T-helper 1 cell treated with Interleukin-12 subunit alpha and Interleukin-12 subunit beta and Interleukin-4 antibody, amounts not matched to agents 30 μg/mL and 1 μg/mL, for 36 hours (primary cell): ENCODE data around the gene FAM53B.

Source experiments
- H3K27ac Mint-ChIP-seq: one replicate; pipeline ENCODE4 v1.8.0; 2021; ENCODE audit warnings: mild to moderate bottlenecking, mixed read lengths
- H3K27me3 Mint-ChIP-seq: one replicate; pipeline ENCODE4 v1.8.0; 2021; ENCODE audit warnings: low read depth, mixed read lengths
- H3K36me3 Mint-ChIP-seq: one replicate; pipeline ENCODE4 v1.8.0; 2021; ENCODE audit warnings: low read depth, mixed read lengths
- H3K4me1 Mint-ChIP-seq: one replicate; pipeline ENCODE4 v1.8.0; 2021; ENCODE audit warnings: low read depth, mixed read lengths
- H3K4me3 Mint-ChIP-seq: one replicate; pipeline ENCODE4 v1.8.0; 2021; ENCODE audit warnings: mild to moderate bottlenecking, moderate library complexity, mixed read lengths
- H3K9me3 Mint-ChIP-seq: one replicate; pipeline ENCODE4 v1.8.0; 2021; ENCODE audit warnings: mixed read lengths

Gene FAM53B

DNA sequence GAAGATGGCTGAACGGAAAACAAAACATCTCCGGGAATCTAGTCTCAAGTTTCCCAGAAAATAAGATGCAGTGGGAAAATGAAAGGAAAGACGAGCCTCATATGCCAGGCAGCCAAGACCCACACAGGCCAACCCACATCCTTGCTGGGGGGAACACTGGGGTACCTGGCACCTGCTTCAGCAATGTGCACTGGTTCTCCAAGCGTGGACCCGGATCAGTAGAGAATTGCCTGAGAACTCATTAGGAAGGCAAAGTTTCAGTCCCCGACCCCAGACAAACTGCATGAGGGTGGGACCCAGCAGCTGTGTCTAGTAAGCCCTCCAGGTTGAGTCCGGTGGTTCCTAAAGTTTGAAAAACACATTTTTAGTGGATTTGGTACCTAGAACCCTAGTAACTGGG is 18.4 kb downstream of the FAM53B start:
- Mint-ChIP-seq H3K27me3 (no peaks in the 10 kb centered on the region), H3K36me3 (peaks cover 36% of the 10 kb centered on the region), H3K4me1 (peaks cover 61% of the 10 kb centered on the region), H3K9me3 (no peaks in the 10 kb centered on the region), H3K4me3 (no peak overlapping the region), H3K27ac (no peak overlapping the region)

DNA sequence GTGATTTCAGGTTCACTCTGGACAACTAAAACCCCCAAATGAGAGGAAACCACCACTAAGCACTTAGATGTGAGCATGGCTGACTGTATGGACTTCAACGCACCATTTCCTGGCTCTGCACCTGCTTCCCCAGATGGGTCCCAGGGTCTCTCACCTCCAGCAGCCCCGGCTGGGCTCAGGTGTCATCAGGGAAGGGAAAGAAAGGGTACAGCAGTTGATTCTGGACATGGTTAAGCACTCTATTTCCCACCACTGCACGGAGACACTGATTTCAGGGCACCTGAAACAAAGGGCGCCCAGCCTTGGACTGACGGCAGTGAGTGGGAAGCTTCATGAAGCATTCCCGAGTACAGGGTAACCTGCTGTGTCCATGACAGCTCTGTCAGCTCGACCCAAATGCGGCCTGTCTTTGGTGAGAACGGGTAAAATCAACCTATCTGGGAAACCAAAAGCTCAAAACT is 19.0 kb downstream of the FAM53B start:
- H3K4me3 Mint-ChIP-seq: no peak overlapping the region
- H3K27ac Mint-ChIP-seq: no peak overlapping the region

GRCh38 chr10:124724279-124725027 is 19.7 kb downstream of the FAM53B start:
- Mint-ChIP-seq H3K4me1 (peaks cover 61% of the 10 kb centered on the region), H3K9me3 (no peaks in the 10 kb centered on the region), H3K36me3 (peaks cover 33% of the 10 kb centered on the region), H3K27me3 (no peaks in the 10 kb centered on the region), H3K27ac (peak overlapping the region; percentile 93), H3K4me3 (no peak overlapping the region)

More for the DNA sequence above, 19.0 kb downstream of the FAM53B start:
- H3K36me3 Mint-ChIP-seq: peaks cover 38% of the 10 kb centered on the region
- peaks cover 62% of the 10 kb centered on the region for H3K4me1 Mint-ChIP-seq
- H3K27me3 Mint-ChIP-seq: no peaks in the 10 kb centered on the region
- H3K9me3 Mint-ChIP-seq: no peaks in the 10 kb centered on the region

DNA sequence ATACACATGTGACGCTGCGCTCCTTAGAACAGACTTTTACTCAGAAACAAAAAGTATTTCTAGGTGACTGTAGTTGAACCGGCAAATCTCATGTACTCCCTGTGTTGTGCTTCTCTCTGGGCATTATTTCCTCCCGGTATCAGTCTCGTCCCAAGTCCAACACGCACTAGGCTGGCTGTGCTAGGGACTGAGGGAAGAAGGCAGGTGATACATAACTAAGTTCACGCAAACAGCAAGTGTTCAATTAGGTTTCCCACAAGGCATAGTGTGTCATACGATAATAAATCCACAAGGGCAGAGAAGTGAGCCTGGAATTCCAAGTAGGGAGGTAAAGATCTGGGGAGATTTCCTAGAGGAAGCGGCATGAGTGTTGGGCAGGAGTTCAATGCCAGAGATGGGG is 20.4 kb downstream of the FAM53B start:
- peaks cover 28% of the 10 kb centered on the region for H3K36me3 Mint-ChIP-seq
- H3K4me3 Mint-ChIP-seq: no peak overlapping the region
- no peaks in the 10 kb centered on the region for H3K9me3 Mint-ChIP-seq
- H3K4me1 Mint-ChIP-seq: peaks cover 61% of the 10 kb centered on the region
- peak overlapping the region; percentile 93 for H3K27ac Mint-ChIP-seq
- H3K27me3 Mint-ChIP-seq: no peaks in the 10 kb centered on the region

DNA sequence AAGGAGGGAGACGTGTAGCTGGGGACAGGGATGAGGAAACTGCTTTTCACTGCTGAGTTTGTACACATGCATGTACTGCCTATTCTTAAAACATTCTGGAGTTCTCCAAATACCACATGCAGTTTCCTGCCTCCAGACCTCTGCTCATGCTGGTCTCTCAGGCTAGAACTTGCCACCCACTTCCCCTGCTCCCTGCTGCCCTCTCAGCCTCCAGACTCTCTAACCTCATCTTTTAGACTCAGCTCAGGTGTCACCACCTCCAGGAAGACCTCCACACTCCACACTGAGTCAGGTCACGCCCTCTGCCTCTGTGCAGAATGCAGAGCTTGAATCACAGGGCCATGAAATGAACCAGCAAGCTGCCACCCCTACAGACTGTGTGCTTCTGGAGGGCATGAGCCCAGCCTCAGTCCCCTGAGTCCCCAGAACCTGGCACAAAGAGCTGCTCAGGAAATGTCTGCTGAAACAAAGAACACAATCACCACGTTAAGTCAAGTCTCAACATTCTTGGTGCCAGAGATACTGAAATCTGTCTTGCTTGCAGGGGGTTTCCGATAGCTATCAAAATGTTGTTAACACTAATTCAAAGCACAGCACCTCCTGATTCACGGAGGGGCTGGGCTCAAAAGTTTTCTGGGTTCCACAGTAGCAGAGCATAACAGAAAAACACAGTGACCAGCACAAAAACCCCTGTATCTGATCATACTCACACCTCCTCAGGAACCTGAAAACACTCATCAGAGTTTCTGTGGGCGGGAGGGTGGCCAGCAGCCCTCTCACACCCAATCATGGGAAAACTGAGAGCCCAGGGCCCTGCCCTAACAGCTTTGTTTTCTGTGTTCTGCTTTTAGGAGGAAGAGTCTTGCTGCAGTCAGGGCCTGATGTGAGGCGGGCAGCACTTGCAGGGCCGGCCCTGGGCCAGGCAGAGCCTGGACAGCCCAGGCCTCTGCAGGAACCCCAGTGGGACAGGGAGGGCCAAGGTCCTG is 21.1 kb downstream of the FAM53B start:
- H3K36me3 Mint-ChIP-seq: peaks cover 21% of the 10 kb centered on the region

DNA sequence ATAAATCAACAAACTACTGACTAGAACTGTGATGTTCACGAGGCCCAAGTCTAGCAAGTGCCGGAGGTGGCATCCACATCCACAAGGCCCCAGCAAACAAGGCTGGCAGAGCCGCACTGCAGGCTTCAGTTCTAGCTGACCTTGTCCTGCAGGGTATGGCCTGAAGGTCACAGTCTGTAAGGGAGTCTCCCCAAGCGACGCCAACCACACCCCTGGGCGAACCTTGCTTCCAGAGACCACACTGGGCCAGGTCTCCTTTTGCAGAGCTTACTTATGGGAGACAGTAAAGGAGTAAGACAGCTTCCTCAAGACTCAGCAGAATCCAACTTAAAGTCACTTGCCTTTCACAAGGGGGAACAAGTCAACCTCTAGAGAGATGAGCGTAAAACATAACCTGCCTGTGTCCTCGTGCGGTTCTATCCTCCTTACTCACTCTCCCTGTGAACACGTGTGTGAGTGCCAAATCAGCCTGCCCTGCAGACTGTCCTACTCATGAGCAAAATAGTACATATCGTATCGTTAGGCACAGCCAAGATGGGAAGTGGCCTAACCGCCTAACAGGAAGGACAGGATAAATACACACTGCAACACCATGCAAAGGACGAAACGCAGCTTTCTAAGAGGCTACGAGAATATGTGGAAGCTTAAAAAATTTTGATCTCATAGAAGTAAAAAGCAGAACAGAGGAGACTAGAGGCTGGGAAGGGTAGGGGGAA is 22.7 kb downstream of the FAM53B start:
- no peak overlapping the region for H3K4me3 Mint-ChIP-seq
- H3K36me3 Mint-ChIP-seq: peaks cover 20% of the 10 kb centered on the region
- no peaks in the 10 kb centered on the region for H3K9me3 Mint-ChIP-seq
- peak overlapping the region; percentile 64 for H3K27ac Mint-ChIP-seq
- H3K27me3 Mint-ChIP-seq: peaks cover 2% of the 10 kb centered on the region
- H3K4me1 Mint-ChIP-seq: peaks cover 65% of the 10 kb centered on the region

More for the DNA sequence above, 21.1 kb downstream of the FAM53B start:
- H3K9me3 Mint-ChIP-seq: no peaks in the 10 kb centered on the region
- H3K27me3 Mint-ChIP-seq: no peaks in the 10 kb centered on the region
- H3K4me3 Mint-ChIP-seq: peak overlapping the region; percentile 47
- peaks cover 59% of the 10 kb centered on the region for H3K4me1 Mint-ChIP-seq
- H3K27ac Mint-ChIP-seq: peak overlapping the region; percentile 93

- peaks cover 7% of the 10 kb centered on the region for H3K27me3 Mint-ChIP-seq
- H3K36me3 Mint-ChIP-seq: peaks cover 24% of the 10 kb centered on the region
- peak overlapping the region; percentile 91 for H3K27ac Mint-ChIP-seq
- peaks cover 72% of the 10 kb centered on the region for H3K4me1 Mint-ChIP-seq
- H3K4me3 Mint-ChIP-seq: peak overlapping the region; percentile 52
- no peaks in the 10 kb centered on the region for H3K9me3 Mint-ChIP-seq
Measured at GRCh38 chr10:124719213-124719851, 24.8 kb downstream of the FAM53B start.

DNA sequence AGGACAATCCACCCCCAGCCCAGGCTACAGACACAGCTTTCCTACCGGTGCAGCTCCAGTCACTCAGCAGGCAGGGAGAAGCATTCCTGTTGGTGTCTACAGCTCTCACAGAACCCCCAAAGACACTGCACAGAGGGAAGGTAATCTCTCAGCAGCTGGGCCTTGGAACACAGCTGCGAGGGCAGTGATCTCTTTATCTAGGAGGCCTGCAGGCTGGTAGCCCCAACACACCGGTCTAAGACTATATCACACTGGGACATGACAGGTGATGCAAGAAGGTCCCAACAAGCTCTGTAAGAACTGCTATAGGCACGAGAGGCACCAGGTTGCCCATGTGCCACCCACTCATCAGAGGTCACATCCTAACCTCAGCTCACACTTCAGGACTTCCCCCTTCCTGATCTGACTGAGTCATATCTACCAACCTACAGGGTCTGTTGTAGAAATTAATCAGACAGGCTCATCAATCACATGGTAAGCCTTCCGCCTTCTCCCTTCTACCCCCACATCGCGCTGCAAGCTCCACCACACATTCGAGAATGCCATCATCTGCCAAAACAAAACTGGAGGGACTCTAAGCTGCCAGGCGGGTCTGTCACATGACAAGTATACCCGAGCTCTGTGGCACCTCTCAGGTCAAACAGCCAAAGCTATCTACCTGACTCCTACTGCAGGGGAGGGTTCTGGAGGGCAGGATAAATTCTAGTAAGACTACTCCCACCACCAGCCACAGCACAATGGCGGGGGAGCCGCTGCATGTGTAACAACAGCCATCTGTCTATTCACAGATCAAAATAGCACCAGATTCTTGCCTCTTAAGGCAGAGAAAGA is 26.1 kb downstream of the FAM53B start:
- Mint-ChIP-seq H3K27me3 (peaks cover 7% of the 10 kb centered on the region), H3K4me1 (peaks cover 70% of the 10 kb centered on the region), H3K36me3 (peaks cover 29% of the 10 kb centered on the region), H3K27ac (peak overlapping the region; percentile 82), H3K9me3 (no peaks in the 10 kb centered on the region), H3K4me3 (peak overlapping the region; percentile 32)

GRCh38 chr10:124717041-124717757 is 27.0 kb downstream of the FAM53B start:
- Mint-ChIP-seq H3K36me3 (peaks cover 32% of the 10 kb centered on the region), H3K27ac (no peak overlapping the region), H3K9me3 (no peaks in the 10 kb centered on the region), H3K4me1 (peaks cover 63% of the 10 kb centered on the region), H3K4me3 (no peak overlapping the region), H3K27me3 (peaks cover 7% of the 10 kb centered on the region)

GRCh38 chr10:124716369-124716768 is 27.8 kb downstream of the FAM53B start:
- Mint-ChIP-seq H3K9me3 (no peaks in the 10 kb centered on the region), H3K4me1 (peaks cover 57% of the 10 kb centered on the region), H3K4me3 (no peak overlapping the region), H3K27ac (no peak overlapping the region), H3K27me3 (peaks cover 7% of the 10 kb centered on the region), H3K36me3 (peaks cover 26% of the 10 kb centered on the region)

DNA sequence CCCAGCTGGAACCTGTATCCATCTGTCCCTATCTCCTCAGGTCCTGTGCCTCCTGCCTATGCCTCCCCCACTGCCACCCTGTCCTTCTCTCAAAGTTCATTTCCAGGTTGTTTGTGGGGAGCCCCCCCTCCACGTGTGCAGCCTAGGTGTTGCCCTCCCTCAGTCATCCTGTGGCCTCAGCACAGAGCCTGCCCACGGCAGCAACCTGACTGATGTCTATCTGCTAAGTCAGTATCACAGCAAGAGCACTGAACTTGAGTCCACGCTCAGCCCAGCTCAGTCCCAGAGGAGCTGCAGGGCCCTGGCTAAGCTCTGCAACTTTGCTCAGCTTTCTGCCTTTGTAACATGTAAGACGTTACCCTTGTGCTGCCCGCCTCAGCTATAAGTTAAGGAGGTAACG is 28.7 kb downstream of the FAM53B start:
- Mint-ChIP-seq H3K36me3 (peaks cover 28% of the 10 kb centered on the region), H3K27me3 (peaks cover 7% of the 10 kb centered on the region), H3K4me3 (no peak overlapping the region), H3K9me3 (no peaks in the 10 kb centered on the region), H3K4me1 (peaks cover 55% of the 10 kb centered on the region), H3K27ac (peak overlapping the region; percentile 63)

DNA sequence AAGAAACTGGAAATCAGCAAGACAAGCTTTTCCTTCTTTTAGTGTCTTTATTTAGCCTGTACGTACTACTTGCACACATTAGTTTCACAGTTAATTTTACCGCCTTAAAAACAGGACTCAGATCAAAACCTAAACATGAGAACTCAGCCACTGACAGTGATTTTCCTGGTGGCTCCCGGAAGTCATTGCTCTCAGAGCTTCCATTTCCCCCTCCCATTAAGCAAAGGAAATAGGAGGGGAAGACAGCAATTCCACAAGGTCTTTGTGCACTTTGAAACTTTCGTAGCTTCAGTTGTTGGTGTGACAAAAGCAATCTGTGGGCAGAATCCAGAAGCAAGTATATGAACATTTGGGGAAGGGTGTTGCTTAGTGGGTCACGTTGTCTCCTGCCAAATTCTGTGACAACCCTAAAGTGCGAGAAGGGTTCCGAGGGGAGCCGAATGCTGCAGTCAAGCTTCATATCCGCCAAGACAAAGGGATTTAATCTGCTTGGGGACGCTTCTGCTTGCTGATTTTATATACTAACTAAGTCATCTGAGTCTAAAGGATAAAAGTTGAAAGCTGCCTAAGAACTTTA is 30.4 kb downstream of the FAM53B start:
- Mint-ChIP-seq H3K36me3 (peaks cover 29% of the 10 kb centered on the region), H3K27me3 (peaks cover 7% of the 10 kb centered on the region), H3K4me1 (peaks cover 57% of the 10 kb centered on the region), H3K4me3 (no peak overlapping the region), H3K27ac (peak overlapping the region; percentile 18), H3K9me3 (no peaks in the 10 kb centered on the region)
